PC-9 (cell line): Measurements from ENCODE around the gene DIS3L. TPM values are rescaled to one million over a fixed set of nuclear protein-coding genes. Genes with fewer than 3 reads are reported as not detected.
"Not testable (repeated sequence)": the region's sequence is repeated elsewhere in the genome, so short reads cannot be mapped to it uniquely, and the experiment has no call there.

Experiments used
- BruUV-seq: library from RNA; stranded (reverse); fragments of 400-500 nt; replicated peaks from 2 replicates; lab custom pipeline; 2021; lab: Mats Ljungman, UMichigan
- CTCF ChIA-PET: fragments of 300-600 bp; sonication (Branson Sonifier 250); formaldehyde crosslinking; loops from one replicate; lab custom pipeline; 2022; ENCODE audit warnings: antibody characterized with exemption; lab: Charles Lee
- POLR2A ChIA-PET: fragments of 300-600 bp; sonication (Branson Sonifier 250); formaldehyde crosslinking; loops from one replicate; lab custom pipeline; 2022; ENCODE audit warnings: antibody characterized with exemption; ENCODE audit not compliant: unreplicated experiment; lab: Charles Lee
- DNase-seq, 2 experiments: peaks; one replicate each; pipeline versions ENCODE4 v3.0.0 to v3.0.0-alpha.2; 2015 to 2022; ENCODE audit warnings: mixed read lengths in 1 of 2
- H2AFZ ChIP-seq: fragments of 200-600 bp; sonication (generic); 2 replicates; pipeline ENCODE4 v1.8.1; 2017; ENCODE audit warnings: antibody characterized with exemption
- H3F3A ChIP-seq: fragments of 200-600 bp; sonication (generic); 2 replicates; pipeline ENCODE4 v1.8.1; 2017; ENCODE audit warnings: antibody characterized with exemption, mild to moderate bottlenecking, low read depth; ENCODE audit not compliant: insufficient read depth
- H3K27ac ChIP-seq: fragments of 200-600 bp; sonication (generic); 2 replicates; pipeline ENCODE4 v1.6.1; 2016; ENCODE audit warnings: mixed run types
- H3K27me3 ChIP-seq: fragments of 200-600 bp; sonication (generic); 2 replicates; pipeline ENCODE4 v1.6.1; 2016; ENCODE audit warnings: low read depth, mixed run types; ENCODE audit not compliant: insufficient read depth
- H3K36me3 ChIP-seq: fragments of 200-600 bp; sonication (generic); 2 replicates; pipeline ENCODE4 v1.6.1; 2016; ENCODE audit warnings: low read depth, mixed run types
- H3K4me1 ChIP-seq: fragments of 200-600 bp; sonication (generic); replicated peaks from 2 replicates; pipeline ENCODE4 v1.6.1; 2016; ENCODE audit warnings: mixed run types; ENCODE audit not compliant: insufficient read depth
- H3K4me2 ChIP-seq: fragments of 200-600 bp; sonication (generic); 2 replicates; pipeline ENCODE4 v1.6.1; 2017; ENCODE audit warnings: mixed run types
- H3K4me3 ChIP-seq: fragments of 200-600 bp; sonication (generic); 2 replicates; pipeline ENCODE4 v1.6.1; 2016; ENCODE audit warnings: mixed run types
- H3K79me2 ChIP-seq: fragments of 200-600 bp; sonication (generic); 2 replicates; pipeline ENCODE4 v1.6.1; 2017; ENCODE audit warnings: low read depth, mixed run types
- H3K9me2 ChIP-seq: fragments of 200-600 bp; sonication (generic); 2 replicates; pipeline ENCODE4 v1.8.1; 2017; ENCODE audit warnings: mild to moderate bottlenecking; ENCODE audit not compliant: insufficient read depth
- H3K9me3 ChIP-seq: fragments of 200-600 bp; sonication (generic); 2 replicates; pipeline ENCODE4 v1.8.1; 2016; ENCODE audit warnings: low read depth; ENCODE audit not compliant: insufficient read depth
- H4K20me1 ChIP-seq: fragments of 200-600 bp; sonication (generic); 2 replicates; pipeline ENCODE4 v1.8.1; 2017; ENCODE audit not compliant: insufficient read depth
- CTCF ChIP-seq: fragments of 200-600 bp; sonication (generic); conservative IDR thresholded peaks from 2 replicates; pipeline ENCODE4 v1.6.1; 2017; ENCODE audit warnings: mixed run types, antibody characterized with exemption, mild to moderate bottlenecking, moderate library complexity
- EZH2 ChIP-seq: fragments of 200-600 bp; sonication (generic); IDR thresholded peaks from 2 replicates; pipeline ENCODE4 v1.8.0; 2017; ENCODE audit warnings: antibody characterized with exemption, low read depth
- intact Hi-C: fragments of 100-400 bp; cut with micrococcal nuclease; formaldehyde crosslinking; loops from one replicate; pipeline ENCODE4 v1.10.0; 2022; ENCODE audit not compliant: unreplicated experiment
- total RNA-seq: library from RNA; stranded (reverse); gene quantifications from 2 replicates; pipeline ENCODE4 v1.2.3, GENCODE V29; 2021

The DIS3L gene
- total RNA-seq, 1 experiment from 2014 or later = 27.7 TPM

- Histone ChIP-seq H3F3A (0 out of 2 replicates have a peak, but pooled peaks cover 3% of the 10 kb centered on the region), H3K36me3 (no peaks in the 10 kb centered on the region), H3K27me3 (no peaks in the 10 kb centered on the region), H3K4me2 (no peak overlapping the region), H4K20me1 (no peaks in the 10 kb centered on the region), H3K4me1 (peaks cover 19% of the 10 kb centered on the region), H2AFZ (no peak overlapping the region), H3K9me2 (no peaks in the 10 kb centered on the region), H3K27ac (no peak overlapping the region), H3K79me2 (no peaks in the 10 kb centered on the region), H3K9me3 (no peaks in the 10 kb centered on the region), H3K4me3 (no peak overlapping the region)
- CTCF ChIA-PET = no interaction called here
- intact Hi-C loops = no loop called here
- no peak for DNase-seq
- no TSS peak for BruUV-seq
- POLR2A ChIA-PET = no interaction called here
- TF ChIP-seq EZH2 = no peak
- TF ChIP-seq CTCF = no peak
These were observed 80.8 kb downstream of the DIS3L start for GRCh38 chr15:66374179-66374578.

- ChIA-PET CTCF (interaction anchor here (0.6 kb wide), 1 partner anchor 114 kb away, joined by 4 read pairs; no protein-coding TSS in a partner anchor), POLR2A (no interaction called here)
- no peak overlapping the region for H3K27ac ChIP-seq
- H3K4me1 ChIP-seq = peaks cover 8% of the 10 kb centered on the region
- TF ChIP-seq CTCF (no peak), EZH2 (no peak)
- DNase-seq = no peak
- no peaks in the 10 kb centered on the region for H4K20me1 ChIP-seq
- H3K9me3 ChIP-seq = no peaks in the 10 kb centered on the region
- no peaks in the 10 kb centered on the region for H3K79me2 ChIP-seq
- intact Hi-C loops = no loop called here
- H3F3A ChIP-seq = 0 out of 2 replicates have a peak, but pooled peaks cover 2% of the 10 kb centered on the region
- H2AFZ ChIP-seq = no peak overlapping the region
- no TSS peak for BruUV-seq
- H3K27me3 ChIP-seq = no peaks in the 10 kb centered on the region
- H3K4me2 ChIP-seq = no peak overlapping the region
- no peaks in the 10 kb centered on the region for H3K9me2 ChIP-seq
- H3K36me3 ChIP-seq = no peaks in the 10 kb centered on the region
- no peak overlapping the region for H3K4me3 ChIP-seq
These were observed 85.6 kb downstream of the DIS3L start for GRCh38 chr15:66378814-66379430.

- H3K79me2 ChIP-seq, intact Hi-C loops, H3K4me3 ChIP-seq, H3K9me2 ChIP-seq, H3K4me1 ChIP-seq, H2AFZ ChIP-seq, H3K36me3 ChIP-seq, H3K27me3 ChIP-seq, H3K4me2 ChIP-seq, BruUV-seq, POLR2A ChIA-PET, DNase-seq, H3F3A ChIP-seq, H4K20me1 ChIP-seq, CTCF ChIA-PET, H3K9me3 ChIP-seq: not testable (repeated sequence)
- H3K27ac ChIP-seq = peak overlapping the region; percentile 65
These were observed 88.0 kb downstream of the DIS3L start for GRCh38 chr15:66381376-66381775.

Other genes with a start within 250 kb of the DIS3L start
- gene MEGF11, start 39.8 kb upstream of the DIS3L start, total RNA-seq = not detected in 2 replicates
- gene TIPIN, start 63.1 kb downstream of the DIS3L start, total RNA-seq = 12.9 and 13.1 TPM in 2 replicates
- gene MAP2K1, start 93.3 kb downstream of the DIS3L start, total RNA-seq = 78.6 and 95.5 TPM in 2 replicates
- gene SNAPC5, start 204.2 kb downstream of the DIS3L start, total RNA-seq = 15.8 and 17.9 TPM in 2 replicates
- gene RPL4, start 211.3 kb downstream of the DIS3L start, total RNA-seq = 1,859 and 2,320 TPM in 2 replicates
- 26.3 and 30.3 TPM in 2 replicates for gene ZWILCH, start 211.8 kb downstream of the DIS3L start, total RNA-seq